ENCODE measurements around the gene NELL2. TPM values are rescaled to one million over a fixed set of nuclear protein-coding genes. Genes with fewer than 3 reads are reported as not detected.

Gene NELL2
- polyA plus RNA-seq, 1 of the 3 experiments (the other 2 are of a cell fraction), result 0.35 TPM

GRCh38 chr12:44696542-44696941, 179.6 kb downstream of the NELL2 start:
- TF ChIP-seq NFIC (IDR thresholded peaks at IDR 0.05; ENCODE audit: borderline replicate concordance) (no peak), CHD2 (IDR thresholded peaks at IDR 0.05; ENCODE audit: low read length, partially characterized antibody) (no peak), TCF12 (IDR thresholded peaks at IDR 0.05) (no peak), FOSL2 (IDR thresholded peaks at IDR 0.05; ENCODE audit: borderline replicate concordance, low read depth) (no peak), TEAD4 (IDR thresholded peaks at IDR 0.05; ENCODE audit: borderline replicate concordance, insufficient read depth) (no peak), SIN3A (IDR thresholded peaks at IDR 0.05; ENCODE audit: borderline replicate concordance, low read depth, low read length) (no peak), RXRA (IDR thresholded peaks at IDR 0.05; ENCODE audit: borderline replicate concordance, low read depth) (no peak), GABPA (IDR thresholded peaks at IDR 0.05; ENCODE audit: low read depth) (no peak), SMC3 (IDR thresholded peaks at IDR 0.05; ENCODE audit: low read depth, low read length) (no peak), EP300 (IDR thresholded peaks at IDR 0.05; ENCODE audit: borderline replicate concordance in 1 of 2, low read depth in 1 of 2, low read length in 1 of 2) (no peak), RAD21 (IDR thresholded peaks at IDR 0.05; ENCODE audit: low read length) (no peak), MEF2A (IDR thresholded peaks at IDR 0.05; ENCODE audit: borderline replicate concordance, low read depth) (no peak), FOXJ3 (CRISPR knock-in tag; IDR thresholded peaks at IDR 0.05) (no peak)
- Histone ChIP-seq H3K9me2 (no peaks in the 10 kb centered on the region), H3K27ac (ENCODE audit: low read depth in 2 of 2, low read length in 1 of 2) (no peak overlapping the region), H3K4me1 (ENCODE audit: control insufficient read depth in 1 of 2, insufficient read depth in 2 of 2, low read depth in 1 of 2, low read length in 1 of 2) (peaks cover 0 to 10% of the 10 kb centered on the region in 2 experiments; a peak in 2 of 4 replicates), H3K4me2 (no peak overlapping the region), H3K9ac (no peak overlapping the region), H4K20me1 (ENCODE audit: insufficient read depth) (no peaks in the 10 kb centered on the region), H3K27me3 (ENCODE audit: insufficient read depth) (no peaks in the 10 kb centered on the region), H3F3A (replicated peaks; ENCODE audit: insufficient read depth) (no peaks in the 10 kb centered on the region), H3K36me3 (replicated peaks in 1 of 2; ENCODE audit: control insufficient read depth in 1 of 2, insufficient read depth in 2 of 2, low read length in 1 of 2) (no peaks in the 10 kb centered on the region), H3K9me3 (no peaks in the 10 kb centered on the region), H3K79me2 (ENCODE audit: insufficient read depth) (no peaks in the 10 kb centered on the region), H3K4me3 (ENCODE audit: low read depth in 2 of 2, low read length in 1 of 2) (no peak overlapping the region), H2AFZ (ENCODE audit: low read depth) (no peak overlapping the region)
- no peak for DNase-seq
- ChIA-PET CTCF (no interaction called here), POLR2A (no interaction called here)

GRCh38 chr12:44694017-44694416, 182.1 kb downstream of the NELL2 start:
- Histone ChIP-seq H3K79me2 (ENCODE audit: insufficient read depth) (no peaks in the 10 kb centered on the region), H3K9ac (no peak overlapping the region), H3K4me3 (ENCODE audit: low read depth in 2 of 2, low read length in 1 of 2) (no peak overlapping the region), H3K4me2 (no peak overlapping the region), H3K27me3 (ENCODE audit: insufficient read depth) (no peaks in the 10 kb centered on the region), H3K9me3 (no peaks in the 10 kb centered on the region), H3F3A (replicated peaks; ENCODE audit: insufficient read depth) (no peaks in the 10 kb centered on the region), H3K36me3 (replicated peaks in 1 of 2; ENCODE audit: control insufficient read depth in 1 of 2, insufficient read depth in 2 of 2, low read length in 1 of 2) (no peaks in the 10 kb centered on the region), H3K9me2 (no peaks in the 10 kb centered on the region), H3K4me1 (ENCODE audit: control insufficient read depth in 1 of 2, insufficient read depth in 2 of 2, low read depth in 1 of 2, low read length in 1 of 2) (peaks cover 0 to 10% of the 10 kb centered on the region in 2 experiments; a peak in 2 of 4 replicates), H2AFZ (ENCODE audit: low read depth) (no peak overlapping the region), H3K27ac (ENCODE audit: low read depth in 2 of 2, low read length in 1 of 2) (no peak overlapping the region), H4K20me1 (ENCODE audit: insufficient read depth) (no peaks in the 10 kb centered on the region)
- DNase-seq, result no peak
- ChIA-PET CTCF (no interaction called here), POLR2A (no interaction called here)
- WGBS (ENCODE audit: low lambda C conversion rate), result 18% methylated on average over 4 of the region's 4 CpGs
- TF ChIP-seq FOSL2 (IDR thresholded peaks at IDR 0.05; ENCODE audit: borderline replicate concordance, low read depth) (no peak), USF1 (IDR thresholded peaks at IDR 0.05; ENCODE audit: borderline replicate concordance, low read depth) (no peak), FOXJ3 (CRISPR knock-in tag; IDR thresholded peaks at IDR 0.05) (no peak), USF2 (IDR thresholded peaks at IDR 0.05; ENCODE audit: borderline replicate concordance, low read depth, low read length) (no peak), ELF1 (IDR thresholded peaks at IDR 0.05) (no peak), TCF12 (IDR thresholded peaks at IDR 0.05) (no peak), RFX5 (IDR thresholded peaks at IDR 0.05; ENCODE audit: low read length) (no peak), GATA2 (CRISPR knock-in tag; IDR thresholded peaks at IDR 0.05) (no peak)

Data from SK-N-SH (cell line).